Measurements from ENCODE around the gene PIP5K1B.

The PIP5K1B gene

GRCh38 chr9:68715181-68715456, 10.1 kb downstream of the PIP5K1B start:
- no peak overlapping the region for H3K27ac ChIP-seq
- TF ChIP-seq ZFX (IDR thresholded peaks at IDR 0.05): no peak

- TF ChIP-seq CTCF (conservative IDR thresholded peaks at IDR 0.05): no peak
- TF ChIP-seq ZFX (IDR thresholded peaks at IDR 0.05): no peak
- no peak overlapping the region for H3K27ac ChIP-seq
Measured at GRCh38 chr9:68717552-68718443, 12.8 kb downstream of the PIP5K1B start.

GRCh38 chr9:68719847-68720246, 14.8 kb downstream of the PIP5K1B start:
- H3K27ac ChIP-seq: no peak overlapping the region
- no peak for TF ChIP-seq CTCF (conservative IDR thresholded peaks at IDR 0.05)
- TF ChIP-seq ZFX (IDR thresholded peaks at IDR 0.05): no peak

GRCh38 chr9:68720656-68721313, 15.7 kb downstream of the PIP5K1B start:
- H3K27ac ChIP-seq: no peak overlapping the region
- TF ChIP-seq ZFX (IDR thresholded peaks at IDR 0.05) (no peak), CTCF (conservative IDR thresholded peaks at IDR 0.05) (no peak)

- TF ChIP-seq CTCF (conservative IDR thresholded peaks at IDR 0.05) (no peak), ZFX (IDR thresholded peaks at IDR 0.05) (no peak)
Measured at GRCh38 chr9:68721666-68722330, 16.8 kb downstream of the PIP5K1B start.

GRCh38 chr9:68725070-68725469, 20.0 kb downstream of the PIP5K1B start:
- H3K27ac ChIP-seq: no peak overlapping the region
- TF ChIP-seq ZFX (IDR thresholded peaks at IDR 0.05) (no peak), CTCF (conservative IDR thresholded peaks at IDR 0.05) (no peak)

More at GRCh38 chr9:68721666-68722330, 16.8 kb downstream of the PIP5K1B start:
- no peak overlapping the region for H3K27ac ChIP-seq

GRCh38 chr9:68726489-68726888, 21.4 kb downstream of the PIP5K1B start:
- H3K27ac ChIP-seq: no peak overlapping the region
- TF ChIP-seq ZFX (IDR thresholded peaks at IDR 0.05) (no peak), CTCF (conservative IDR thresholded peaks at IDR 0.05) (no peak)

Data from C4-2B (cell line).